ENCODE measurements around the gene RLN2.
"Not testable (repeated sequence)": the region's sequence is repeated elsewhere in the genome, so short reads cannot be mapped to it uniquely, and the experiment has no call there.

The RLN2 gene

DNA sequence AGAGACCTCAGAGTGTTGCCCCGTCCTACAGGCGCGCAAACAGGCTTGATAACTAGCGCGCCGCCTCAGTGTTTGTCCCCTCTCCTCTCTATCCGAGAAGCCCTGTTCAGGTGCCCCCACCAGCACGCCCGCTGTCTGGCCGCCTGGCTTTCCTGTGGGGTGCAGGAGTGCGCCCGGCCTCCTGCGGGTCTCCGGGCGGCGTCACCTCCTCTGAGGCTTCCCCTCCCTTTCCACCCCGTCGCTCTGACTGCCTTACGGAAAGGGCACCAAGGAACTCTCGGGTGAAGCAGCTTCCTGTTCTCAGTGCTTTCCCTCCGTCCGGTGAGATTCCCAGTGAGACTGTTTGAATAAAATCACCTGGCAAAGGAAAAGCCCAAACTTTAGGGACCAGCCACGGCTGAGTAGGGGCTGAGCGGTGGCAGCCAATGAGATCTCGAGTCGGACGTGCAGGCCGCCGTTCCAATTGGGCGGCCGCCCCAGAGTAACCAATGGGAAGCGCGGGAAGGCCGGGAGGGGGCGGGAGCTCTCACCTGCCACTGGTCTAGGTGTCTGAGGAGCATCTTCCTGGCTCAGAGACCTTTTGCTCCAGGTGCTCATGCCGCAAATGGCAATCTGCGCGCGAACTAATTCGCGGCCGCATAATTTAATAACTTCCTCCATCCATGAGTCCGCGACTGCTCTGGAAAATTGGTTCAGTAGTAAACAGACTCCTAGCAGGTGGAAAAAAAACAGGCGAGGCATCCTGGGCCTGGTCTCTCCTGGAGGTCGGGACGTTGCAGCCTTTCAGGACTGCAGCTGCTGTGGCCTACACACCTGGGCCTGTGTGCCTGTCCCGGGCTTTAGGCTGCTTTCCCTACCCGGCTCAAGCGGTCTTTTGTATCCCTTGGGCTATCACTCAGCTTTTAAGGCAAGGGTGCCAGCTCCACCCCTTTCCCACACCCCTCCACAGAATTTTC, at the start of gene RLN2:
TSS of gene RLN2 (minus strand) at position 877 of the 956 bp plus-strand sequence. CDS start at position 741, 136 bp downstream.
- DNase-seq (ENCODE audit: low spot score): not testable (repeated sequence)

- no peak for DNase-seq (ENCODE audit: low spot score)
Measured at GRCh38 chr9:5354184-5354583, 49.7 kb upstream of the RLN2 start.

DNA sequence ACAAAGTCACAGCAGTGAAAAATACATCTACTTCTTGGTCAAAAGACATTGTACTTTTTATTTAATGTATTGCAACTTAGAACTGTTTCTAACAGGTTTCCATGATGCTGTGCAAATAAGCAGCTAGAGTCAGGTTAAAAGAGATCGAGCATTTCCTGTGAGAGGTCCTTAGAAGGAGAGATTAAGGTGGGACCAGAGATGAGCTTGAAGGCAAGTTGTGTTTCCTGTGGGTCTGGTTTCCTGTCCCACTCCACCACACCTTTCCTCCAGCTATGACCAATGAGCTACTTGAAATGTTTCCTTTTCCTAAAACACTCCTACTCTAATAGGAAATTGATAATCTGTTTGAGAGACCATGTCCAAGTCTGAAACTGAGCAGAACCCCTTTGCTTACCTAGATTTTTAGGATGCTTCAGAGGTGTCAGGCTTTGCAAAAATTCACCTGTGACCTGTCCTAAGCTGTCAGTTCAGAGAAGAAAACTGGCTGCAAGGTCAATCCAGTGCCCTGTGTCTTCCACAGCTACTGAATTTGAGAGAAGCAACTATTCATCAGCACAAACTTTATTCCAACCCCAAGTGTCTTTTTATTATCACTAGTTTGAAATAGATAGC, 48.2 kb upstream of the RLN2 start:
- peak; percentile 37 for DNase-seq (ENCODE audit: low spot score)

DNA sequence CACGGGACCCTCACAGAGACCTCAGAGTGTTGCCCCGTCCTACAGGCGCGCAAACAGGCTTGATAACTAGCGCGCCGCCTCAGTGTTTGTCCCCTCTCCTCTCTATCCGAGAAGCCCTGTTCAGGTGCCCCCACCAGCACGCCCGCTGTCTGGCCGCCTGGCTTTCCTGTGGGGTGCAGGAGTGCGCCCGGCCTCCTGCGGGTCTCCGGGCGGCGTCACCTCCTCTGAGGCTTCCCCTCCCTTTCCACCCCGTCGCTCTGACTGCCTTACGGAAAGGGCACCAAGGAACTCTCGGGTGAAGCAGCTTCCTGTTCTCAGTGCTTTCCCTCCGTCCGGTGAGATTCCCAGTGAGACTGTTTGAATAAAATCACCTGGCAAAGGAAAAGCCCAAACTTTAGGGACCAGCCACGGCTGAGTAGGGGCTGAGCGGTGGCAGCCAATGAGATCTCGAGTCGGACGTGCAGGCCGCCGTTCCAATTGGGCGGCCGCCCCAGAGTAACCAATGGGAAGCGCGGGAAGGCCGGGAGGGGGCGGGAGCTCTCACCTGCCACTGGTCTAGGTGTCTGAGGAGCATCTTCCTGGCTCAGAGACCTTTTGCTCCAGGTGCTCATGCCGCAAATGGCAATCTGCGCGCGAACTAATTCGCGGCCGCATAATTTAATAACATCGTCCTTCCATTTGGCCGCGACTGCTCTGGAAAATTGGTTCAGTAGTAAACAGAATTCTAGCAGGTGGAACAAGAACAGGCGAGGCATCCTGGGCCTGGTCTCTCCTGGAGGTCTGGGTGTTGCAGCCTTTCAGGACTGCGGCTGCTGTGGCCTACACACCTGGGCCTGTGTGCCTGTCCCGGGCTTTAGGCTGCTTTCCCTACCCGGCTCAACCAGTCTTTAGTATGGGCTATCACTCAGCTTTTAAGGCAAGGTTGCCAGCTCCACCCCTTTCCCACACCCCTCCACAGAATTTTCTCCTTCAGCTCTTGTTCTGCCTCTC, 34.8 kb upstream of the RLN2 start, which contains the start of gene RLN1:
TSS of gene RLN1 (minus strand) at position 885 of the 990 bp plus-strand sequence. CDS start at position 755, 130 bp downstream.
- DNase-seq (ENCODE audit: low spot score): not testable (repeated sequence)

GRCh38 chr9:5336688-5337087, 32.2 kb upstream of the RLN2 start:
- peak; percentile 51 for DNase-seq (ENCODE audit: low spot score)

DNA sequence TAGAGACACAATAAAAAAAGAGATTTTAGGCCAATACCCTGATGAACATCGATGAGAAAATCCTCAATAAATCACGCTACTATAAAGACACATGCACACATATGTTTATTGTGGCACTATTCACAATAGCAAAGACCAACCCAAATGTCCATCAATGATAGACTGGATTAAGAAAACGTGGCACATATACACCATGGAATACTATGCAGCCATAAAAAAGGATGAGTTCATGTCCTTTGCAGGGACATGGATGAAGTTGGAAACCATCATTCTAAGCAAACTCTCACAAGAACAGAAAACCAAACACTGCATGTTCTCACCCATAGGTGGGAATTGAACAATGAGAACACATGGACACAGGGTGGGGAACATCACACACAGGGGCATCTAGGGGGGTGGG, 26.8 kb upstream of the RLN2 start:
- DNase-seq (ENCODE audit: low spot score): not testable (repeated sequence)

DNA sequence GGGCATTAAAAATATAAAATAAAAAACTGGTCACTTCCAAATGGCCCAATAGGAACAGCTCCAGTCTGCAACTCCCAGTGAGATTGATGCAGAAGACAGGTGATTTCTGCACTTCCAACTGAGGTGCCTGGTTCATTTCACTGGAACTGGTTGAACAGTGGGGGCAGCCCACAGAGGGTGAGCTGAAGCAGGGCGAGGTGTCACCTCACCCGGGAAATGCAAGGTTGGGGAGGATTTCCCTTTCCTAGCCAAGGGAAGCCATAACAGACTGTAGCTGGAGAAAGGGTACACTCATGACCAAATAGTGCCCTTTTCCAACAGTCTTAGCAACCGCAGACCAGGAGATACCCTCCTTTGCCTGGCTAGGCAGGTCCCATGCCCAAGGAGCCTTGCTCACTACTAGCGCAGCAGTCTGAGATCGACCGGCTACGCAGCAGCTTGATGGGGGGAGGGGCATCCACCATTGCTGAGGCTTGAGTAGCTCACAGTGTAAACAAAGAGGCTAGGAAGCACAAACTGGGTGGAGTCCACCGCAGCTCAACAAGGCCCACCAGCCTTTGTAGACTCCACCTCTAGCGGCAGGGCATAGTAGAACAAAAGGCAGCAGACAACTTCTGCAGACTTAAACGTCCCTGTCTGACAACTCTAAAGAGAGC, 22.5 kb upstream of the RLN2 start:
- peak; percentile 46 for DNase-seq (ENCODE audit: low spot score)

DNA sequence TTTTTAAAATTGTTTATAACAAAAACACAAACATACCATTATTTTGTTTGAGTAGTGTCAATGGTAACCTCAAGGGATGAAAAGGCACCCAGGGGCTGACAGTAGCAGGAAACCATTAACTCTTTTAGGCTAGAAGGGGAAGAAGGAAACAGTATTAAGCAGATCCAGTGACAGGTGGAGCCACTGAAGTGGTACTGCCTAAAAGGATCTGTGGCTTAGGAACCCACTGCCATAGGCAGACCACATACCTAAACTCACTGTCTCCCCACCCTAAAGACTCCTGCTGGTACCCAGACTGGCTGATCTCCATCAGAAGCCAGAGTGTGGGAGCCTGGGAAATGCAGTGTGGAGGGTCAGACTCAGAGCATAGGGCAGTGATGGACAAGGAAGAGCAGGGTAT, 21.7 kb upstream of the RLN2 start:
- DNase-seq (ENCODE audit: low spot score): no peak

GRCh38 chr9:5321601-5322000, 17.1 kb upstream of the RLN2 start:
- not testable (repeated sequence) for DNase-seq (ENCODE audit: low spot score)

DNA sequence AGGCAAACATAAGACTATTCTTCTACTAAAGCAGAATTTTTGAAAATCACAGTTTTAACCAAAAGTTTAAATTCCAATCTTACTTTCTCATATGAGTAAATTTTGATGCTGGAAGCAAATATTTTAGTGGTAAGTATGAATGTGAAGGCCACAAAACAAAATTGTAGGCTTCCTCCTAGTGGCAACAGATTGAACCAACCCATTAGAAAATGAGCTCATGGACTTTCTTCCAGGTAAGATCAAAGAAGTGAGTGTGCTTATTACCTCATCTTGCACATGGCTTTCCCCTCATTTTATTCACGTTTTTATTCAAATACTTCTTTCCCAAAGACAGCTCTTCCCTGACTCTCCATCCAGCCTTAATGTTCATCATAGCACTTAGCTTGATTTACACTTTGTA, 16.5 kb upstream of the RLN2 start:
- no peak for DNase-seq (ENCODE audit: low spot score)

- DNase-seq (ENCODE audit: low spot score): not testable (repeated sequence)
Measured at GRCh38 chr9:5316406-5316805, 11.9 kb upstream of the RLN2 start.

DNA sequence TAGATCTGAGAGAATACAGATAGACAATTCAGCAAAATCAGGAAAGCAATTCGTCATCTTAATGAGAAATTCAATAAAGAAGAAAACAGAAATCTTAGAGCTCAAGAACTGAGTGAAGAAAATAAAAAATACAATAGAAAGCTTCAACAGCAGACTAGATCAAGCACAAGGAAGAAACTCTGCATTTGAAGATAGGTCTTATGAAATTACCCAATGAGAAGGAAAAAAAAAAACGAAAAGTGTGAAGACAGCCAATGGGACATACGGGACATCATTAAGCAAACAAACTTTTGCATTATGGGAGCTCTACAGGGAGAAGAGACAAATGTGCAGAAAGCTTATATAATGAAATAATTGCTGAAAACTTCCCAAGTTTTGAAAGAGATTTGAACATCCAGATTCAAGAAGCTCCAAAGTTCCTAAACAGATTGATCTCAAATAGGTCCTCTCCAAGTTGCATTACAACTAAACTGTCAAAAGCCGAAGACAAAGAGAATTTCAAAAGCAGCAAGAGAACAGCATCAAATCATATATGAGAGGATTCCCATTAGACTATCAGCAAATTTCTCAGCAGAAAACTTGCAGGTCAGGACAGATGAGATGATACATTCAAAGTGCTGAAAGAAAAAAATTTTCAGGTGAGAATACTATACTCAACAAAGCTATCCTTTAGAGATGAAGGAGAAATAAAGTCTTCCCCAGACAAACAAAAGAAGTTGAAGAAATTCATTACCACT, 10.8 kb upstream of the RLN2 start:
- no peak for DNase-seq (ENCODE audit: low spot score)

DNA sequence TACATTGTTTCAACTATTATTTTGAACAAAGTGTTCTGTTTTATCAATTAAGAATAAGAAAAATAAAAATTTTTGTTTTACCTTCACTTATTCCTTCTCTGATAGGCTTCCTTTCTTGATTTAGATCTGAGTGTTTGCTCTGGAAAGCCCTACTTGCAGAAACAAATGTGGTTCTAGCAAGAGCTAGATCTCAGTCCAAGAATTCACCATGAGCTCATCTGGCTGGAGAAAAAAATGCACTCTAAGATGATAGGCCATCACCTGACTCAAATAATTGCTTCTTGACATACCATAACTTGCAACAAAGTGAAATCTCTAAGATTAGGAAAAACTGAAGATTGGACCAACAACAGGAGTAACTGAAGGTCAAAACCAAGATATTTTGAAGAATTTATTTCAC, 6.3 kb upstream of the RLN2 start:
- DNase-seq (ENCODE audit: low spot score): no peak

GRCh38 chr9:5305741-5306140, 1.2 kb upstream of the RLN2 start:
- no peak for DNase-seq (ENCODE audit: low spot score)

DNA sequence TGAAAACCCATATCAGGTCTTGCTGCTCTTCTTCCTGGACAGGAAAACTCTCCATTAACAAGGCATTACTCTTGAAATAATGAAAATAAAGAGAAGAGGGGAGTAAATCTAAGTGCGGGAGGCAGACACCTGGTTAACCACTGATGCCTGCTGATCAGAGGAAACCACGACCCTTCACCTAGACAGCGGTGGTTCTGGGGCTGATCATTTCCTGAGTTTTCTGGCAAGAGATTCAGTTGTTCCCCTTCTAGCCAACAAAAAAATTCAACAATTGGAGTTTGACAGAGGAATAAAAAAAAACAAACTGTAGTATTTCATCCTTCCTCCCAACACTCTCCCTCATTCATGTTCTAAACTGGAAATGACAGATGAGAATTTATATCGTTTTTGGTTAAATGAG, 3.0 kb downstream of the RLN2 start:
- no peak for DNase-seq (ENCODE audit: low spot score)

DNA sequence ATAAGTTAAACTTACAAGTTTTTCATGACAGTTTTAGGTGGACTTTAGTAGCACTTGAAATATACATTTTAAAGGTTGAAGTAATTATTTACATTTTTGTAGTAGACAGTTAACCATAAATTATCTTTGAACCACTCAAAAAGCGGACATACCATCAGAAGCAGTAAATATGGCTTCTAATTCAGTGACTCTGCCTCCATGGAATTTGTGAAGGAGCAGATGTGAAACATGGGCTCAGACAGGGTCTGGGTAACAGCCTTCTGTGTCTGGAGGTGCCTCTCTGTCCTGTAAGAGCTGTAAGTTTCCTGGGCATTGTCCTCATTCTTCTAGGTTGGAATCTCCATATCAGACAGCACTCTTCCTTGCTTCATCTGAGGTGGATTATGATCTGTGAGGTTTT, 12.4 kb downstream of the RLN2 start:
- no peak for DNase-seq (ENCODE audit: low spot score)

GRCh38 chr9:5288591-5288990, 15.9 kb downstream of the RLN2 start:
- DNase-seq (ENCODE audit: low spot score): no peak

GRCh38 chr9:5286262-5286661, 18.3 kb downstream of the RLN2 start:
- no peak for DNase-seq (ENCODE audit: low spot score)

DNA sequence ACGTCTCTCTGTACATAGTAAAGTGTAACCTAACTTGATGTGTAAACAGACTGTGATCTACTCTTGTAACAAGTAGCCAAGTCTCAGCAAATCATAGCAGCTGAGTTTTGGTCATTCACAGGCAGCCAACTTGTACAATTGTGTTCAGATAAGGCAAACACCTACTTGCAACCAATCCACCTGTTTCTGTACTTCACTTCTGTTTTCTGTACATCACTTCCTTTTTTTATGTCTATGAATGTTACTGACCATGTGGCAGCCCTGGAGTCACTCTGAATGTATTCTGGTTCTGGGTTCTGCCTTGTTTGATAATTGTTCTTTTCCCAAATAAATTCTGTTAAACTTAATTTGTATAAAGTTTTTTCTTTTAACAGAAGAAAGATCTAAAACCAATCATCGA, 26.0 kb downstream of the RLN2 start:
- DNase-seq (ENCODE audit: low spot score): no peak

DNA sequence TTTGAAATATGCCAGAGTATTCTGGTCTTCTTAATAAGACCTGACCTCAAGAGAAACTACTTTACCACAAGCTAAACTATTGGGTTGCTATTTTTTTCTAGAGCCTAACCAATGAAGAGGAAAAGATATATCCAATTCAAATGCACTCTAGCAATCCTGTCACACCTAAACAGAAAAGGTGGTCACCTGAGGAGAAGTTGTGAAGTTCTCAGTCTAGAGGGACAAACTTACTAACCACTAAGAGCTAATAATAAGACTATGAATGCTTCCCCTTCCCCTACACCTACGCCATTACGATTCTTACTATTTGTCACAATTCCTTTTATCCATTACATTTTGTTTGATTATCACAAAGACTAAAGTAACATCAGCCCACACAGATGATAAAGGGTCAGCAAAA, 29.7 kb downstream of the RLN2 start:
- DNase-seq (ENCODE audit: low spot score): no peak

- no peak for DNase-seq (ENCODE audit: low spot score)
Measured at GRCh38 chr9:5269249-5269715, 35.2 kb downstream of the RLN2 start.
